ENCODE results near the gene SERBP1.
"Not testable (repeated sequence)": the region's sequence is repeated elsewhere in the genome, so short reads cannot be mapped to it uniquely, and the experiment has no call there.

GRCh38 chr1:67413101-67413500 is 17.1 kb downstream of the SERBP1 start:
- TF ChIP-seq CTCF, POLR2A (IDR thresholded peaks at IDR 0.05): not testable (repeated sequence)
